ENCODE measurements around the gene SPRY1.

The SPRY1 gene, protein sequence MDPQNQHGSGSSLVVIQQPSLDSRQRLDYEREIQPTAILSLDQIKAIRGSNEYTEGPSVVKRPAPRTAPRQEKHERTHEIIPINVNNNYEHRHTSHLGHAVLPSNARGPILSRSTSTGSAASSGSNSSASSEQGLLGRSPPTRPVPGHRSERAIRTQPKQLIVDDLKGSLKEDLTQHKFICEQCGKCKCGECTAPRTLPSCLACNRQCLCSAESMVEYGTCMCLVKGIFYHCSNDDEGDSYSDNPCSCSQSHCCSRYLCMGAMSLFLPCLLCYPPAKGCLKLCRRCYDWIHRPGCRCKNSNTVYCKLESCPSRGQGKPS

DNA sequence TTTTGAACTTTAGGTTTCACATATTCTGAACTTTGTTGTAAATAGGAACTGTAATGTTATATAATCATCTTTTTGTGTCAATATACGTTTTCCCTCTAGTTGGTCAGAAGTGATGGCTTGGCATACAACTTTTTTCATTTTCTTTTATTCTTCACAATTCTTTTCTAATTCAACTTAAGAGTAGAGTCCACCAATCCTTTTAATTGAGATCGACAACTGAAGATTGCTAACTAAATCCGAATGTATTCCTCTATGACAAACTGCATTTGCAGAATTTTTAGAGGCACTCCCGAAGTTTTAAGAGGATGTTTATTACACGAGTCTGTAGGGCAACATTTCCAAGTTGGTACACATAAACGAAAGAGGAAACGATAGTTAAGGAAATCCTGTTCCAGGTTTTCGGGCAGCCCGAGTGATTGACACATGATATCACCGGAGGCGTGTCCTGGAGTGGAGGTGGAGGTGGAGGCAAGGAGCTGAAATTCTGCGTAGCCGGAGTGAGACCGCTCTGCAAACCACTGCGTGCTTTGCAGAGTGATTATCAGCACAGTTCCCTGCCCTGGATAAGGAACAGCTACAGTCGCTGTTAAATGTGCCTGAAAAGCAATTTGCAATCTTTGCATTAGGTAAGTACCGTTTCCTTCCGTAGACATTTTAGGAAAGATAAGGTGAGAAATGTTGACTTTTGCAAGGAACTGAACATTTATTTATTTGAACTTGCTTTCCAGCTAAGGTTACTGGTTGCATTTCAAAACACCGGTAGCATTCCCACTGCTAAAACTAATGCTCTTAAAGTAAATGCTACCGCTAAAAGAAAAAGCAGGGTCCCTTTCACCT lies at the start of gene SPRY1:
TSS of gene SPRY1 (plus strand) at position 489 of the 837 bp plus-strand sequence. CDS start 4,797 bp downstream, outside the sequence.
- peak; percentile 29 for DNase-seq (ENCODE audit: low read depth, low spot score)

DNA sequence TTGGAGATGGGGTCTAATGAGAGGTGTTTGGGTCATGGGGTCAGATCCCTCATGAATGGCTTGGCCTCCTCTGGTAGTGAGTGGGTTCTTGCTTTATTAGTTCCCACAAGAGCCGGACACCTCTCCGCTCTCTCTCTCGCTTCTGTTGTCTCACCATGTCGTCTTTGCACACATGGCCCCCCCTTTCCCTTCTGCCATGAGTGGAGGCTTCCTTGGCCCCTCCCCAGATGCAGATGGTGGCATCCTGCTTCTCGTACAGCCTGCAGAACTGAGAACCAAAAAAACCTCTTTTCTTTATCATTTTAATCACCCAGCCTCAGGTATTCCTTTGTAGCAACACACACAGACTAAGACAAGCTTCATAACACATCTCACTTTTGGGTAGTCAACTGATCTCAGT lies 49.6 kb upstream of the SPRY1 start:
- DNase-seq (ENCODE audit: low read depth, low spot score), result no peak

GRCh38 chr4:123348946-123349345 lies 47.6 kb upstream of the SPRY1 start:
- no peak for DNase-seq (ENCODE audit: low read depth, low spot score)

DNA sequence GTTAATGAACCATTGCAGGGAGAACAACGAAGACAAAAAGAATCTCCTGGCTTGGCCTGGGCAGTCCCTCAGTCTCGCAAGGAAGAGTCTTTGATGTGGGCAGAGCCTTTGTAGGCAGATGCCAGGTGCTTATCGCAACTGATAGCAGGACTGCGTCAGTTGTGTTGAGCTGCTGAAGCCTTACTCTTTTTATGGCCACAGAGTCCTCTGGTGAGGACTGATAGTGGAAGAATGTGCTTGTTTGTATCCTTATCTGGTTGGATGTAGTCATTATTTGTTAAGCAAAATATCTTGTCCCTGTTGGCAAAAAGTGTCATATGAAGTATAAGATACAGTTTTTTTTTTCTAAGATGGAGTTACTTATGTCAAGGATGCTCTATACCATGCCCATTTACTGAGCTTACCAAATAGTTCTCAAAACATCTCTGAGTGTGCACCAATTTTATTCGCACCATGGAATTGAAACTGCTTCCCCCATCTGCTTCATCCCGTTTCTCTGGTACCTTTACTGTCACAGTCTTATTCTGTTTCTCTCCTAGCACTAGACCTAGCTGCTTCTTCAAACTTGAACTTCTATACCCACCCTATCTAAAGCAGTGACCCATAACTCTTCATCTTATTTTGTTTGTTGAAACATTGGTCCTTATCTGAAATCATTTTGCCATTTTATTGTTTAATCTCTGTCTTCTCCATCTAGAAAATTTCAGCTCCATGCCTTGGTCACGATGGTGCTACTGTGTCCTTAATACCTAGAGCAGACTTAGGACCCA lies 47.0 kb upstream of the SPRY1 start:
- DNase-seq (ENCODE audit: low read depth, low spot score), result no peak

GRCh38 chr4:123350191-123350544 lies 46.4 kb upstream of the SPRY1 start:
- DNase-seq (ENCODE audit: low read depth, low spot score), result no peak

- no peak for DNase-seq (ENCODE audit: low read depth, low spot score)
These were observed 45.9 kb upstream of the SPRY1 start for GRCh38 chr4:123350726-123351125.

- DNase-seq (ENCODE audit: low read depth, low spot score), result no peak
These were observed 44.9 kb upstream of the SPRY1 start for GRCh38 chr4:123351713-123352112.

DNA sequence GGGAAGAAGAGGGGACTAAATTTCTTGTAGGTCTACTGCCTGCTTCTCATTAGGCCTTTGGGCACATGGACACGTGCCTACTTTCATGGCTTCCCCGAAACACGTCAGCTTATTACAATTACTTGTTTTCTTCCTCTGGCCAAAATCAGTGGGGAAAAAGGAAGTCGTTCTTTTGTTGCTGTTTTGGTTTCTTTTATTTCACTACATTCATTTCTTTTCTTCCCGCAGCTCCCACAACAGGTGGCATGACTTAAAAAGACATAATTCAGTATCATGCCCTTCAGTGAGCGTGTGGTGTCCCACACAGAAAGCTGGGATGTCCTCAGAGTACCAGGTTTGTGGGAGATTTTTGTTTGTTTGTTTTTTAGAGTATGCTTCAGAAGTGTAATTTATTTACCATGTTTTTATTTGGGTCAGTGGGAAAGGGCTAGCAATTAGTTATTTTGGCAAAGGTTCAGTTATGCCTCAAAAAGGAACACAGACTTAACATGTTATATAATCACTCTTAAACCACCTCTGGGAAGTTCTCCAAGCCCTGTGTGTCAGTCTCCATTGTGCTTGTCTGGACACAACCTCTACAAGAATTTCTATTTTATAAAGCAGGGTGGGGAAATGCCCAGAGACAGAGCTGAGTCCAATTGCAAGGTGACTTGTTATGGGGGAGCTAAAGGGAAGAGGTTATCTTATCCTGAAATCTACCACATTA lies 44.2 kb upstream of the SPRY1 start:
- no peak for DNase-seq (ENCODE audit: low read depth, low spot score)

GRCh38 chr4:123352966-123353365 lies 43.6 kb upstream of the SPRY1 start:
- no peak for DNase-seq (ENCODE audit: low read depth, low spot score)

DNA sequence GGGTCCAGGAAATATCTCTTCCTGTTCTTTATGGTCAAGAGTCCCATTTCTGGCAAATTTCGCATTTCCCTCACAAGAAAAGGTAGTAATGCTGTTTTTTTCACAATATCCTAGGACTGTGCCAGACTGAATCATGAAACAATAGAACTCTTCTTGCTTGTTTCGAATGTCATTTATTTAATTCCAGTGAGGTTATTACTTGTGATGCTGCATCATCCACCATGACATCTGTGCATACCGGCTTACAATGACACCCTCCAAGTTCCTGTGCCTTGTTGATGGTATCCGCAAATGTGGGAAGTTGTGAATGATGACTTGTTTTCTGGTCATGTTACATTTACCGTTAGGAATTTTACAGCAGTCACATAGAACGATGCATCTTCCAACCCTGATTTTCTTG lies 42.9 kb upstream of the SPRY1 start:
- DNase-seq (ENCODE audit: low read depth, low spot score), result no peak

DNA sequence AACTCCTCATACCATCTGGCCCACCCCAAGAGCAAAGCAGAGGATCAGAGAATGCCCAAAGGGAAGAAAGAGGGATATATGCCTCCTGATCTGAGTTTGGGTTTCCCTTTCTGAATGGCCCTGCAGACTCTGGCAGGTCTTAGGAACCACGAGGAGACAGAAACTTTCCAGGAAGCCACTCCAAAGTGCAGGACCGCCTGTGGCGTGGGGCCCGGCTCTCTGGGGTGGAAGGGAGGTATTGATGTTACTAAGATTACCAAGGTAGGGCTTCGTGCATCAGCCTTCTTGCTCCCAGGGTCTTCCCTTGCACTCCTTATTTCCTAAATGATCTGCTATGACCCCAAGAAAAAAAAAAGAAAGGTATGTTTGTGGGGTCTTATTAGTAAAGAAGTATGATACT lies 41.9 kb upstream of the SPRY1 start:
- DNase-seq (ENCODE audit: low read depth, low spot score), result no peak

DNA sequence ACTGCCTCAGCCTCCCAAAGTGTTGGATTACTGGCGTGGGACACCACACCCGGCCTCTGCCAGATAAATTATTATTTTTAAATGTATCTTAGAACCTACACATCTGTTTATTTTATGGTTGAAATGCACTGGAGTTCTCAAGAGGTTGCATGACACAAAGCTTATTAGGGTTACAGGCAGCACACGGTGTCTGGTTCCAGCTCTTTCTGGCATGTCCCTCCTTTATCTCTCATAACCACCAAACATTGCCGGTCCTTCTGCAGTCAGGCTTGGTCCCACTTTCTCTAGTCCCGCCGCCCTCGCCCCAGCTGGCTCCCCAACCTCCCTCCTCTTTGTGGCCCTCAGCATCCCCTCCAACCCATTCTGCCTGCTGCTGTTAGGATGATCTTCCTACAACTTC lies 39.7 kb upstream of the SPRY1 start:
- no peak for DNase-seq (ENCODE audit: low read depth, low spot score)

DNA sequence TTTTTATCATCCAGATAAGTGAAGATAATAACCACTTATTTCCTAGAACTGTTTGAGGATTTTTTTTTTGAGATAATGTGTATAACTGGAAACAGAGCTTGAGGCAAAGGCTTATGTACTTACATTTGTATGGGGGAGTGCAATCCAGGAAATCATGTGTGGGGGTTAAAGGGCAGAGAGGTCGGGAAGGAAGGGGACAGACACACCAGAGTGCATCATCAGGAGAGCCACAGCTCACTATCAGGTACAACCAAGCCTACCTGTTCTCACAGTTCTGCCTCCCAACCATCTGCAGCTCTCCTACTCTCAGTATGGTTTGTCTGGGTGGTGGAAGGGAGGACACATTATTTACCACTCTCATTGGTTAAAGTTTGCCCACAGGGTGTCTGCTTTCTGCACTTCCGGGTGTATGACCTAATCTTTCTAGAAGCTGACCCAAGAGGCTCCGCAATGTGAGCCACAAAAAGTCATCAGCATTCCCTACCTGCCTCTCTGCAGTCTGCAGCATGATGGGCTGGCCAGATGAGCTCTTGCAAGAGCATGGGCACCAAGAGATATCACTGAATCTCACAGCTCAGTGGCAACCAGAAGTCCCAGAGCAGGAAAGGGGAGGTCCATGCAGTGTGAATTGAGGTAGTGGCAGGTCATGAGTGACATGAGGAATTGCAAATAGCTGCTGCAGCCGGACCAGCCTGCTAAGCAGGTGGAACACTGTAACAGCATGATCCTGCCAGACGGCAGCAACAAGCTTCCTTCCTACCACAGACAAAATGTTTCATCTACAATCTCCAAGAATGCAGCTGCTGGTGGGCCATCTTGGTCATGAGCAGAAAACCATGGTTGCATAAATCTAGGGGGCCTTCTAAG lies 36.9 kb upstream of the SPRY1 start:
- no peak for DNase-seq (ENCODE audit: low read depth, low spot score)

- no peak for DNase-seq (ENCODE audit: low read depth, low spot score)
These were observed 35.3 kb upstream of the SPRY1 start for GRCh38 chr4:123361195-123361861.

DNA sequence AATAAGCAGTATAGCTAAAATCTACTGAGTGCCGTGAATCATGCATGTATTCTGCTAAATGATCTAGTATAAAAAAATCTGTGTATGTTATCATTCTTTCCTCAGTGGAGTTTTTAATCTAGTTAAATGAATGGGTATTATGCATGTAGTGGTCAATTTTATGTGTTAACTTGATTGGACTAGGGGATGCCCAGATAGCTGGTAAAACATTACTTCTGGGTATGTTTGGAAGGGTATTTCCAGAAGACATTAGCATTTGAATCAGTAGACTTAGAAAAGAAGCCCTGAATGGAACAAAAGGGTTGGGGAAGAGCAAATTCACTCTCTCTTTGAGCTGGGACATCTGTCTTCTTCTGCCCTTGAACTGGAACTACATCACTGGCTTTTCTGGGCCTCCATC lies 34.5 kb upstream of the SPRY1 start:
- DNase-seq (ENCODE audit: low read depth, low spot score), result no peak

DNA sequence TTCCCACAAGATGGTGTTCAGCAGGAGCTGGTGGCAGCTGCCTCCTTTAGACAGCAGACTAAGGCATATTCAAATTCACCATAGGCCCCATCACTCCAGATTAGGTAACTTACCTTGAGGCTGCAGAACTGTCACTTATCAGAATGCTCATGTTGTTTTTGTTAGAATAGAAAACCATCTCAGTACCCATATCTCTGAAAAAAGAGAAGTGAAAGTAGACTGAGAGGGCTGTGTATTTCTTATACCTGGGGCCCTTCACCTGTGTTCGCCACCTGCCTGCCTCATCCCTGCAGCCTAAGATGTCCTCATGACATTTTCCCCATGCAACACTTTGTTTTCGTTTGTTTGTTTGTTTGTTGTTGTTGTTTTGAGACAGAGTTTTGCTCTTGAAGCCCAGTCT lies 32.9 kb upstream of the SPRY1 start:
- DNase-seq (ENCODE audit: low read depth, low spot score), result no peak

GRCh38 chr4:123364906-123365305 lies 31.7 kb upstream of the SPRY1 start:
- no peak for DNase-seq (ENCODE audit: low read depth, low spot score)

DNA sequence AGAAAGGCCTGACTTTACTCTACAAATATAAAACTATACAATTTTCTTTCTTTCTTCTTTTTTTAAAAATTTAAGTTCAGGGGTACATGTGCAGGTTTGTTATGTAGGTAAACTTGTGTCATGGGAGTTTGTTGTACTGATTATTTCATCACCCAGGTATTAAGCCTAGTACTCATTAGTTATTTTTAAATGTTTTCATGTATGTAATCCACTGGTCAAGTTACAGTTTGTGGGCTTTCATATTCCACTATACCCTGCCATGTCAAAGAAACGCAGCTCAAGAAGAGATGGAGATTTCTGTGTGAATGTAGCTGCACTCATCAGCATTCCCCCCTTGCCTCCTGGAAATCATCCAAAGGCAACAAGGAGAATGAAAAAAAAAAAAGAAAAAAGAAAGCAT lies 31.2 kb upstream of the SPRY1 start:
- DNase-seq (ENCODE audit: low read depth, low spot score), result no peak

DNA sequence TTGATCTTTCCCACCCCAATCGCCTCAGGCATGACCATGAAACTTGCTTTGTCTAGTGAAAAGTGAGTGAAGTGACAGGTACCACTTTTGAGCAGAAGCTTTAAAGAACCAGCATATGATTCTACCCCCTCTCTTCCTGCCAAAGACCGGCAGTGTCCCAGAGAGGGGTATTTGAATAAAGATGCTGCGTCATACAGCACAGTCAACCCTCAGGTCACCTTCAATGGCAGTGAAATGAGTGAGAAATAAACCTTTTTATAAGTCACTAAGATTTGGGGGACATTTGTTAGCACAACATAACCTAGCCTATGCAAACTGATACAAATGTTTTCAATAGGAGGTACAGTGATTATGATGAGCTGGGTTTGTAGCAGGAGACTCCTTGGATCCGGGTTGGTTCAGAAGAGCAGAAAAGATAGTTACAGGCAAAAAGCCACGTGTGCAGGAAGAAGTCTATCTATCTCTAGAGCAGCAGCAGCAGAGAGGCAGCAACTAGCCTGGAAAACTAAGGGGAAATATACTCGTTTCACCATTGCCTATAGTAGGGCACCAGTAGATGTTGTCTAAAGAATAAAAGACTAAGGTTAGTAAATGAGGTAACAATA lies 30.3 kb upstream of the SPRY1 start:
- DNase-seq (ENCODE audit: low read depth, low spot score), result no peak

GRCh38 chr4:123378794-123379193 lies 17.8 kb upstream of the SPRY1 start:
- no peak for DNase-seq (ENCODE audit: low read depth, low spot score)
